Measurements from ENCODE around the gene TNFRSF14. TPM values are rescaled to one million over a fixed set of nuclear protein-coding genes. Genes with fewer than 3 reads are reported as not detected.
A peak's percentile ranks its signal among the peaks of the same experiment; 100 is the strongest.

The TNFRSF14 gene
- total RNA-seq, 1 experiment from 2014 or later, result 0.57 TPM

GRCh38 chr1:2506901-2507565 lies 49.1 kb upstream of the TNFRSF14 start:
- Histone ChIP-seq H2BK12ac (ENCODE audit: insufficient read length, low read depth, low read length) (no peak overlapping the region), H3K27ac (ENCODE audit: insufficient read length, low read depth, low read length) (no peak overlapping the region), H4K5ac (ENCODE audit: insufficient read length, low read depth, low read length) (no peak overlapping the region), H2AK5ac (ENCODE audit: insufficient read length, low read length) (no peak overlapping the region), H2AFZ (ENCODE audit: low read length) (no peak overlapping the region), H3K9me3 (ENCODE audit: control insufficient read depth, low read depth, low read length) (no peaks in the 10 kb centered on the region), H3K23me2 (ENCODE audit: insufficient read length, low read depth, low read length, poor library complexity, severe bottlenecking) (no peaks in the 10 kb centered on the region), H4K91ac (ENCODE audit: insufficient read length, low read depth, low read length) (no peak overlapping the region), H2BK15ac (ENCODE audit: low read depth, low read length) (no peak overlapping the region), H3K27me3 (ENCODE audit: insufficient read depth, low read length) (no peaks in the 10 kb centered on the region), H4K20me1 (ENCODE audit: control insufficient read depth, insufficient read depth, insufficient read length) (no peaks in the 10 kb centered on the region), H3K4ac (ENCODE audit: low read depth, low read length) (no peak overlapping the region), H3K56ac (ENCODE audit: insufficient read length, low read depth, low read length) (no peak overlapping the region), H3K14ac (ENCODE audit: insufficient read depth, low read length) (no peak overlapping the region; the same call in 1 of the 2 replicates), H3K23ac (ENCODE audit: insufficient read length, low read depth, low read length) (no peak overlapping the region), H3K79me1 (ENCODE audit: insufficient read depth, low read depth, low read length, poor library complexity, severe bottlenecking) (no peaks in the 10 kb centered on the region), H4K8ac (replicated peaks; ENCODE audit: insufficient read length, low read depth, low read length) (no peak overlapping the region), H3K4me1 (ENCODE audit: insufficient read depth, low read length) (no peaks in the 10 kb centered on the region), H3K79me2 (ENCODE audit: insufficient read depth, low read length) (no peaks in the 10 kb centered on the region), H3T11ph (ENCODE audit: low read length) (no peak overlapping the region), H3K4me2 (ENCODE audit: insufficient read depth, insufficient read length, low read length) (no peak overlapping the region), H2BK20ac (ENCODE audit: low read depth, low read length, poor library complexity, severe bottlenecking) (no peak overlapping the region), H3K18ac (ENCODE audit: insufficient read length, low read depth, low read length) (no peak overlapping the region), H3K9ac (ENCODE audit: extremely low read depth, insufficient read length, low read length) (no peak overlapping the region), H2BK5ac (ENCODE audit: insufficient read length, low read length) (no peak overlapping the region), H2BK120ac (ENCODE audit: low read depth, low read length, poor library complexity, severe bottlenecking) (no peak overlapping the region)
- Mint-ChIP-seq H3K36me3 (ENCODE audit: insufficient read depth in 1 of 3, low read depth in 3 of 3) (peaks cover 10 to 34% (median 25%) of the 10 kb centered on the region in 3 experiments; a peak in 6 of 7 replicates), H3K9me3 (no peaks in the 10 kb centered on the region), H3K27me3 (ENCODE audit: low read depth) (peaks cover 2% of the 10 kb centered on the region), H3K4me3 (no peak overlapping the region), H3K27ac (peak overlapping the region in 1 of 3 experiments; percentile 59; a peak in 1 of 7 replicates), H3K4me1 (no peaks in the 10 kb centered on the region)
- no peak for TF ChIP-seq CTCF (conservative IDR thresholded peaks at IDR 0.05)
- DNase-seq, result no peak
- no CpG with 5 or more reads among the region's 15 CpGs for WGBS (ENCODE audit: extremely low coverage, insufficient read length, low lambda C conversion rate)
